GM18502 (cell line): ENCODE measurements around the gene NFIX.

Experiments
- ATAC-seq: cut with Tn5 transposase; IDR thresholded peaks from one replicate; pipeline ENCODE4 v1.9.1; 2021; ENCODE audit warnings: mild to moderate bottlenecking; ENCODE audit not compliant: unreplicated experiment, poor library complexity

NFIX gene

GRCh38 chr19:13018035-13018914 is 23.0 kb downstream of the NFIX start:
- no peak for ATAC-seq

GRCh38 chr19:13019332-13019731 is 24.1 kb downstream of the NFIX start:
- no peak for ATAC-seq

GRCh38 chr19:13020002-13020414 is 24.7 kb downstream of the NFIX start:
- ATAC-seq, result no peak

- no peak for ATAC-seq
Observed at GRCh38 chr19:13022111-13022858, 27.0 kb downstream of the NFIX start.

GRCh38 chr19:13022859-13023636 is 27.8 kb downstream of the NFIX start:
- ATAC-seq, result no peak

- no peak for ATAC-seq
Observed at GRCh38 chr19:13023656-13024055, 28.4 kb downstream of the NFIX start.

- ATAC-seq, result no peak
Observed at GRCh38 chr19:13024126-13024950, 29.1 kb downstream of the NFIX start.

GRCh38 chr19:13024951-13025697 is 29.8 kb downstream of the NFIX start:
- no peak for ATAC-seq

- ATAC-seq, result no peak
Observed at GRCh38 chr19:13025819-13026456, 30.7 kb downstream of the NFIX start.

- no peak for ATAC-seq
Observed at GRCh38 chr19:13026462-13027370, 31.4 kb downstream of the NFIX start.

GRCh38 chr19:13027557-13027956 is 32.3 kb downstream of the NFIX start:
- ATAC-seq, result no peak

GRCh38 chr19:13028027-13028426 is 32.8 kb downstream of the NFIX start:
- no peak for ATAC-seq

GRCh38 chr19:13029301-13029880 is 34.1 kb downstream of the NFIX start:
- no peak for ATAC-seq

- ATAC-seq, result no peak
Observed at GRCh38 chr19:13029893-13030292, 34.6 kb downstream of the NFIX start.

- no peak for ATAC-seq
Observed at GRCh38 chr19:13031917-13032623, 36.8 kb downstream of the NFIX start.

- ATAC-seq, result no peak
Observed at GRCh38 chr19:13032837-13033236, 37.6 kb downstream of the NFIX start.

GRCh38 chr19:13033244-13033643 is 38.0 kb downstream of the NFIX start:
- ATAC-seq, result no peak
